Transverse colon (tissue), 4 donors: ENCODE measurements around the gene GREM2. TPM values are rescaled to one million over a fixed set of nuclear protein-coding genes. Genes with fewer than 3 reads are reported as not detected.

ENCODE experiments used
- DNase-seq: peaks from one replicate; pipeline ENCODE4 v3.0.0-alpha.2; 2019
- H3K27ac ChIP-seq, 4 donors: fragments of 200-600 bp; sonication (generic); 2 replicates each; pipeline ENCODE4 v1.5.1; 2016 to 2018; ENCODE audit warnings: inconsistent platforms in 4 of 4
- H3K27me3 ChIP-seq: fragments of 200-600 bp; sonication (generic); 2 replicates; pipeline ENCODE4 v1.5.1; 2017; ENCODE audit warnings: inconsistent platforms
- H3K36me3 ChIP-seq, 4 donors: fragments of 200-600 bp; sonication (generic); 2 replicates each; pipeline ENCODE4 v1.5.1; 2017 to 2019; ENCODE audit warnings: inconsistent platforms in 4 of 4
- H3K4me1 ChIP-seq, 4 donors: fragments of 200-600 bp; sonication (generic); 2 replicates each; pipeline ENCODE4 v1.5.1; 2017 to 2020; ENCODE audit warnings: inconsistent platforms in 4 of 4
- H3K4me3 ChIP-seq, 4 donors: fragments of 200-600 bp; sonication (generic); 1 replicate in 1 of 4; 2 replicates in 3 of 4; pipeline versions ENCODE4 v1.5.1 to v1.6.1; 2017 to 2019; ENCODE audit warnings: inconsistent platforms in 4 of 4
- H3K9me3 ChIP-seq, 2 donors: fragments of 200-600 bp; sonication (generic); 2 replicates each; pipeline ENCODE4 v1.5.1; 2017 to 2019; ENCODE audit warnings: inconsistent platforms in 2 of 2
- EP300 ChIP-seq: sonication (generic); formaldehyde crosslinking; IDR thresholded peaks from one replicate; pipeline ENCODE4 v1.6.1; 2017; ENCODE audit warnings: antibody characterized with exemption, low read depth
- POLR2A ChIP-seq: fragments of 450-650 bp; IDR thresholded peaks from one replicate; pipeline ENCODE4 v1.6.1; 2016; ENCODE audit warnings: antibody characterized with exemption, mild to moderate bottlenecking, moderate library complexity
- POLR2AphosphoS5 ChIP-seq, 3 donors: sonication (generic); formaldehyde crosslinking; IDR thresholded peaks; one replicate each; pipeline ENCODE4 v1.6.1; 2016; ENCODE audit warnings: antibody characterized with exemption in 3 of 3
- WGBS, 2 donors: methylation state at CpG; one replicate each; pipeline ENCODE4 v1.1.5; 2018; ENCODE audit warnings: low coverage in 1 of 2; 5-methylcytosine and 5-hydroxymethylcytosine counted together
- in situ Hi-C, 4 donors: fragments of 200-750 bp; cut with MboI; loops; one replicate each; pipeline versions ENCODE4 v1.15.0 to v1.15.1; 2017; ENCODE audit warnings: low sequenced_read_pairs in 3 of 4, low pct_ligation_motif_present in 1 of 4, low pct_unique_long_range_greater_than_20kb in 1 of 4
- intact Hi-C: fragments of 100-400 bp; cut with DNase I; formaldehyde crosslinking; loops from one replicate; pipeline ENCODE4 v1.15.1; 2023; ENCODE audit warnings: low total_unique reads
- total RNA-seq, 4 donors: library from RNA; depleted of rRNA; stranded (reverse); fragments of >200 nt; gene quantifications; one replicate each; pipeline ENCODE4 v1.1.0, GENCODE V29; 2016
- TF ChIP-seq, protein P1 (sequence below), 5 experiments: fragments of 200-600 bp in 3 of 5; fragments of 450-650 bp in 2 of 5; sonication (generic) in 3 of 5; IDR thresholded peaks; 1 replicate in 2 of 5; 2 replicates in 3 of 5; pipeline ENCODE4 v1.5.1; 2016 to 2017; ENCODE audit warnings: antibody characterized with exemption in 5 of 5, inconsistent platforms in 3 of 5, mild to moderate bottlenecking in 2 of 5, moderate library complexity in 1 of 5

Gene GREM2
- total RNA-seq, 4 donors from 2014 or later: 2.8 to 13.1 (median 4.9) TPM

DNA sequence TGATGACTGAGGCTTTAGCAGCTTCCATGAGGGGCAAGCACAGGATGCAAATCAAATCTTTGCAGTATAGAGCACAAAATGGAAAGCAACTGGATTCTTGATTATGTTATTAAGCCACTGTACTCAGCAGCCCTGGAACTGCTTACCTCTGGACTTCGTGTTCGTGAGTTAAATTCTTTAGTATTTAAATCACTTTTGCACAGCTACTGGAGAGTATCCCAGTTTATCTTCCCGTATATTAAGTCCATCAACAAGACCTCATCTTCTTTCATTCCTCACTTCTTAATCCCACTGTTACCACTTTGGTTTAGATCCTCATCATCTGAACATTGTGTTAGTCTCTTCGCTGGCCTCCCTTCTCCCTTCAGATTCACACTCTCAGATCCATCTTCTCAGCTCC lies 108.9 kb downstream of the GREM2 start:
- Histone ChIP-seq H3K4me3 (no peak overlapping the region), H3K4me1 (no peaks in the 10 kb centered on the region), H3K27ac (no peak overlapping the region), H3K9me3 (no peaks in the 10 kb centered on the region), H3K36me3 (no peaks in the 10 kb centered on the region), H3K27me3 (no peaks in the 10 kb centered on the region)
- TF ChIP-seq POLR2AphosphoS5 (IDR thresholded peaks at IDR 0.05): no peak
- no peak for TF ChIP-seq EP300
- TF ChIP-seq, protein P1, sequence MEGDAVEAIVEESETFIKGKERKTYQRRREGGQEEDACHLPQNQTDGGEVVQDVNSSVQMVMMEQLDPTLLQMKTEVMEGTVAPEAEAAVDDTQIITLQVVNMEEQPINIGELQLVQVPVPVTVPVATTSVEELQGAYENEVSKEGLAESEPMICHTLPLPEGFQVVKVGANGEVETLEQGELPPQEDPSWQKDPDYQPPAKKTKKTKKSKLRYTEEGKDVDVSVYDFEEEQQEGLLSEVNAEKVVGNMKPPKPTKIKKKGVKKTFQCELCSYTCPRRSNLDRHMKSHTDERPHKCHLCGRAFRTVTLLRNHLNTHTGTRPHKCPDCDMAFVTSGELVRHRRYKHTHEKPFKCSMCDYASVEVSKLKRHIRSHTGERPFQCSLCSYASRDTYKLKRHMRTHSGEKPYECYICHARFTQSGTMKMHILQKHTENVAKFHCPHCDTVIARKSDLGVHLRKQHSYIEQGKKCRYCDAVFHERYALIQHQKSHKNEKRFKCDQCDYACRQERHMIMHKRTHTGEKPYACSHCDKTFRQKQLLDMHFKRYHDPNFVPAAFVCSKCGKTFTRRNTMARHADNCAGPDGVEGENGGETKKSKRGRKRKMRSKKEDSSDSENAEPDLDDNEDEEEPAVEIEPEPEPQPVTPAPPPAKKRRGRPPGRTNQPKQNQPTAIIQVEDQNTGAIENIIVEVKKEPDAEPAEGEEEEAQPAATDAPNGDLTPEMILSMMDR (IDR thresholded peaks at IDR 0.05): no peak
- no peak for TF ChIP-seq POLR2A
- intact Hi-C loops: no loop called here
- no peak for DNase-seq
- 74 to 75% methylated on average over 4 of the region's 4 CpGs for WGBS, 2 donors
- in situ Hi-C loops: no loop called here

DNA sequence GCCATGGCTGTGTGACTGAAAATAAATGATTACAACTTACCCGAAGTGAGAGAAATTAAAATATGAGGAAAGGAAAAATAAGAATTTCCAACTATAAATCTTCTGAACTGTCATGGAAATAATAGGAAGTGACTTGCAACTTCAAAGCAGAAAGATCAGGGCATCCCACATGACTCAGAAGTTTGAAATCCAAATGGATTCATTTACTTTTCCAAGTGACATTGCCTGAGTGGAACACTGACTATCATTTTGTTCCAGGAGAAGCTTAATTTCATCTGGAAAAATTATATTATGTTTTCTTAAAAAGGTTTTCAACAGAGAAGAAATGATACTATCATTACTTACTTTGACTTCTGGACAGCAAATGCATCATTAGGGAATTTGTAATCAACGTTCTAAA lies 110.8 kb downstream of the GREM2 start:
- intact Hi-C loops (no loop called here), in situ Hi-C loops (no loop called here)
- Histone ChIP-seq H3K27me3 (no peaks in the 10 kb centered on the region), H3K36me3 (no peaks in the 10 kb centered on the region), H3K9me3 (no peaks in the 10 kb centered on the region), H3K4me1 (no peaks in the 10 kb centered on the region), H3K27ac (no peak overlapping the region), H3K4me3 (no peak overlapping the region)
- no peak for TF ChIP-seq POLR2AphosphoS5 (IDR thresholded peaks at IDR 0.05)
- TF ChIP-seq POLR2A: no peak
- TF ChIP-seq EP300: no peak
- TF ChIP-seq, protein P1 (IDR thresholded peaks at IDR 0.05): no peak
- 61 to 62% methylated on average over 2 of the region's 2 CpGs for WGBS, 2 donors
- DNase-seq: no peak

DNA sequence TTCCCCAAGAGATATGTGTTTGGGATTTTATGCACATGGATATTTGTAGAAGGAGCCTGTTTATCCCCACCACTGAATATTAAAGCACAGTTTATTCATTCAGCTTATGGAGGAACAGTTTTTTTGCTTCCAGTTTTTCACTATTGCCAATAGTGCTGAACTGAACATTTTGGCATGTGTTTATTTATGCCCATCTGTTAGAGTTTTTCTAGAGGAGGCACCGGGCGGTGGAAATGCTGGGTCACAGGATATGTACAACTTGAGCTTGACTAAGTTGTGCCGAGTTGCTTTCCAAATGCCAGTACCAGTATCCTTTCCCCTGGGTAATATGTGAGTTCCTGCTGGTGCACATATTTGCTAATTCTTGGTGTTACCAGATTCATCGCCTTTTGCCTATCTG lies 111.3 kb downstream of the GREM2 start:
- H3K4me3 ChIP-seq: no peak overlapping the region
- H3K9me3 ChIP-seq: no peaks in the 10 kb centered on the region
- no peaks in the 10 kb centered on the region for H3K27me3 ChIP-seq
- intact Hi-C loops: no loop called here
- no peak for TF ChIP-seq POLR2AphosphoS5 (IDR thresholded peaks at IDR 0.05)
- TF ChIP-seq, protein P1 (IDR thresholded peaks at IDR 0.05): no peak
- TF ChIP-seq EP300: no peak
- TF ChIP-seq POLR2A: no peak
- H3K27ac ChIP-seq: no peak overlapping the region
- no peaks in the 10 kb centered on the region for H3K36me3 ChIP-seq
- H3K4me1 ChIP-seq: no peaks in the 10 kb centered on the region
- WGBS, 2 donors: 86 to 87% methylated on average over 1 to 4 of the region's 4 CpGs
- in situ Hi-C loops: no loop called here
- DNase-seq: no peak

DNA sequence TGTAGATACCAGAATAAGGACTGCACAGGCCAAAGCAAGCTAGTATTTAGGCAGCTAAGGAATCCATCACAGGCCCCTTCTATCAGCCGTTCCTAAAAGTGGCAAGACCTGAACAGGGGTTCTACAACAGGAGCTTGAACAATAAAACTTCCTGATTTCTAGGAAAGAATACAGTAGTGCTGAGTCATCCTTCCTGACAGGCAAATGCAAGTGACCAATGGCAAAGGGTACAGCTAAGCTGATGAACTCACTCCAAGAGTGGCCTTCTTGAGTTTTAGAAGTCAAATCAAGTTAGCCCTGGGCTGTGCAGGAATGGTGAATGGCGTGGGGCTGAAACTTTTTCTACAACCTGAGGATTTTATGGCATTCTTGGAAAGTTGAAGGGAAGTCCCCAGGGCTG lies 112.9 kb downstream of the GREM2 start:
- Histone ChIP-seq H3K36me3 (no peaks in the 10 kb centered on the region), H3K4me3 (no peak overlapping the region), H3K9me3 (no peaks in the 10 kb centered on the region), H3K4me1 (no peaks in the 10 kb centered on the region), H3K27ac (no peak overlapping the region), H3K27me3 (no peaks in the 10 kb centered on the region)
- 76% methylated on average over 2 of the region's 2 CpGs; no CpG with 5 or more reads in 1 of the 2 donors for WGBS, 2 donors
- intact Hi-C loops: no loop called here
- DNase-seq: no peak
- in situ Hi-C loops: no loop called here
- TF ChIP-seq, protein P1 (IDR thresholded peaks at IDR 0.05): no peak
- TF ChIP-seq POLR2A (no peak), POLR2AphosphoS5 (IDR thresholded peaks at IDR 0.05) (no peak), EP300 (no peak)
